ENCODE data around the gene NRCAM. TPM values are rescaled to one million over a fixed set of nuclear protein-coding genes. Genes with fewer than 3 reads are reported as not detected.

NRCAM gene
- total and polyA plus RNA-seq, 2 of the 13 experiments (the other 11 are each of a cell fraction or from before 2014, with no cell fraction given), result 0.31 to 0.33 TPM

- no peak for TF ChIP-seq ZNF263 (CRISPR knock-in tag; IDR thresholded peaks at IDR 0.05)
- no peak for TF ChIP-seq SALL1 (CRISPR knock-in tag; IDR thresholded peaks at IDR 0.05)
- no peak for TF ChIP-seq ZNF207 (IDR thresholded peaks at IDR 0.05; ENCODE audit: borderline replicate concordance)
- no peak for TF ChIP-seq CBFB (CRISPR knock-in tag; IDR thresholded peaks at IDR 0.05)
- TF ChIP-seq U2AF1 (optimal IDR thresholded peaks at IDR 0.05; ENCODE audit: low read depth, low read length), result no peak
- TF ChIP-seq PRDM15 (CRISPR knock-in tag; IDR thresholded peaks at IDR 0.05), result 0 out of 2 replicates have a peak, but pooled peaks have one; percentile 40
- no peak for TF ChIP-seq ARID3A (IDR thresholded peaks at IDR 0.05; ENCODE audit: low read depth, low read length)
- no peak for TF ChIP-seq NCOA1 (CRISPR knock-in tag; IDR thresholded peaks at IDR 0.05)
- no peak for TF ChIP-seq HMG20B (CRISPR knock-in tag; conservative IDR thresholded peaks at IDR 0.05)
- TF ChIP-seq ZFP90 (CRISPR knock-in tag; IDR thresholded peaks at IDR 0.05; ENCODE audit: borderline replicate concordance), result no peak
- no peak for TF ChIP-seq HNF4G (IDR thresholded peaks at IDR 0.05; ENCODE audit: borderline replicate concordance, low read depth, low read length)
- no peak for TF ChIP-seq HNF4G (CRISPR knock-in tag; IDR thresholded peaks at IDR 0.05; ENCODE audit: borderline replicate concordance, low read depth)
- no peak for TF ChIP-seq ZNF337 (CRISPR knock-in tag; IDR thresholded peaks at IDR 0.05; ENCODE audit: borderline replicate concordance, low read depth)
Observed at GRCh38 chr7:108222236-108222892, 233.9 kb downstream of the NRCAM start (continued).

Data from HepG2 (cell line).